NCI-H2196 treated with DMSO at 0.1 percent for 48 hours (cell line): Measurements from ENCODE around the gene CASZ1.

ENCODE experiments used
- DNase-seq: peaks from one replicate; lab custom pipeline; 2025; ENCODE audit not compliant: unreplicated experiment; lab: John Stamatoyannopoulos, UW

CASZ1 gene

GRCh38 chr1:10658396-10659066, 137.9 kb downstream of the CASZ1 start:
- DNase-seq, result no peak

- no peak for DNase-seq
Measured at GRCh38 chr1:10657088-10657847, 139.2 kb downstream of the CASZ1 start.

GRCh38 chr1:10656431-10656830, 140.0 kb downstream of the CASZ1 start:
- no peak for DNase-seq

GRCh38 chr1:10655002-10655401, 141.4 kb downstream of the CASZ1 start:
- no peak for DNase-seq

- DNase-seq, result no peak
Measured at GRCh38 chr1:10653370-10654125, 142.9 kb downstream of the CASZ1 start.

- no peak for DNase-seq
Measured at GRCh38 chr1:10652626-10653025, 143.8 kb downstream of the CASZ1 start.

GRCh38 chr1:10651793-10652192, 144.7 kb downstream of the CASZ1 start:
- DNase-seq, result no peak

GRCh38 chr1:10651389-10651766, 145.1 kb downstream of the CASZ1 start:
- no peak for DNase-seq

- no peak for DNase-seq
Measured at GRCh38 chr1:10650556-10651388, 145.7 kb downstream of the CASZ1 start.

GRCh38 chr1:10649517-10650201, 146.8 kb downstream of the CASZ1 start:
- no peak for DNase-seq

GRCh38 chr1:10648689-10649516, 147.5 kb downstream of the CASZ1 start:
- DNase-seq, result no peak

GRCh38 chr1:10647414-10648170, 148.9 kb downstream of the CASZ1 start:
- no peak for DNase-seq

GRCh38 chr1:10646347-10646861, 150.0 kb downstream of the CASZ1 start:
- no peak for DNase-seq

- no peak for DNase-seq
Measured at GRCh38 chr1:10644307-10645128, 151.9 kb downstream of the CASZ1 start.

- peak; percentile 52 for DNase-seq
Measured at GRCh38 chr1:10643607-10644306, 152.7 kb downstream of the CASZ1 start.

GRCh38 chr1:10642403-10643080, 153.9 kb downstream of the CASZ1 start:
- no peak for DNase-seq

GRCh38 chr1:10641976-10642375, 154.5 kb downstream of the CASZ1 start:
- no peak for DNase-seq
